GM13977 (cell line): ENCODE data around the gene ITPR2.

Experiments used
- DNase-seq: peaks from one replicate; pipeline ENCODE4 v3.0.0; 2012; ENCODE audit warnings: low spot score
- in situ Hi-C: fragments of 300-500 bp; cut with MboI; formaldehyde crosslinking; loops from one replicate; pipeline ENCODE4 v1.12.0; 2022; ENCODE audit warnings: low sequenced_read_pairs, low pct_unique_long_range_greater_than_20kb, mixed read lengths, inconsistent platforms; ENCODE audit not compliant: unreplicated experiment
- TF ChIP-seq, protein P1 (sequence below): IDR thresholded peaks from 2 replicates; pipeline ENCODE4 v1.5.1; 2012; ENCODE audit warnings: mild to moderate bottlenecking, control low read depth; ENCODE audit not compliant: insufficient read depth; ENCODE audit errors: extremely low read depth, missing control alignments

The ITPR2 gene

DNA sequence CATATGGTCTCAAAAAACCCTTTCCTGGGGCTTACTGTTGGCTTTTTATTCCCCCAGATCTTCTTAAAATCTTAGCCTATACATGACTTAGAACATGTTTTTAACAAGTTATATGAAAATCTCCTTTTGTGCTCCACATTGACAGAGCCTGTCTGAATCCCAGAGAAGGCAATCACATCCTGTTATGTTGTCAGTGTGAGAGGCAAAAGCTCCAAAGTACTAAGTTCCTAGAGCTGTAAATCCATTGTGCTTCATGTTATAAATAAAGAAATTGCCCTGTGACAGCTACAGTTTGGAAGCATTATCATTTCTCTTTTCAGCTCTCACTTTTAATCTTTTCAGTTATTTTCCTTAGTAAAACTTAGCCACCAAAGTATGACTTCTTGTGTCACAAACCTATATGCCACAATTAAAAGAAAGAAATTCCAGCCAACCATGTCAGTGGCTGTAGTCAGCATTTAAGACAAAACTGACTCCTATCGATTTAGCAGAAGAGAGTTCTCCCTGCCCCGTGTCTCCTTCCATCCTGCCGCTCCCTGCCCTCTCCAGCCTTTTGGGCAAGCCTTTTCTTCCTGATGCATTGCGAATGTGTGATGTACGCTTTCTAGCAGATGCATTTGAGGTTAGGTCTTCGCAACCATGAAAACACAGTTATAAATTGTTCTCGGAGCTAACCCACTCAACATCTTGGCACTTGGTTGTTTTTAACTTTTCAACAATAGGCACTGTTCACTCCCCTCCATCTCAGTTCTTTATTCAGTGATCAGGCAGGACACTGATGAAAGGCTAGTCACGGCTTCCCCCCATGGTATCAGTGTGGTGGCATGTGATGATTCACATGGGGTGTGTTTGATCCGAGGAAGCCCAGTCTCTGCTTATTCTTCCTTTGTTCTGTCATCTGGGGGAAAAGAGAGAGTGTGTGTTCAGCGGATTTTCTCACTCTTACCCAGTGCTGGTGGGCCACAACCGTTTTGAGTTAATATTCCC, 494.1 kb downstream of the ITPR2 start:
- TF ChIP-seq, protein P1, sequence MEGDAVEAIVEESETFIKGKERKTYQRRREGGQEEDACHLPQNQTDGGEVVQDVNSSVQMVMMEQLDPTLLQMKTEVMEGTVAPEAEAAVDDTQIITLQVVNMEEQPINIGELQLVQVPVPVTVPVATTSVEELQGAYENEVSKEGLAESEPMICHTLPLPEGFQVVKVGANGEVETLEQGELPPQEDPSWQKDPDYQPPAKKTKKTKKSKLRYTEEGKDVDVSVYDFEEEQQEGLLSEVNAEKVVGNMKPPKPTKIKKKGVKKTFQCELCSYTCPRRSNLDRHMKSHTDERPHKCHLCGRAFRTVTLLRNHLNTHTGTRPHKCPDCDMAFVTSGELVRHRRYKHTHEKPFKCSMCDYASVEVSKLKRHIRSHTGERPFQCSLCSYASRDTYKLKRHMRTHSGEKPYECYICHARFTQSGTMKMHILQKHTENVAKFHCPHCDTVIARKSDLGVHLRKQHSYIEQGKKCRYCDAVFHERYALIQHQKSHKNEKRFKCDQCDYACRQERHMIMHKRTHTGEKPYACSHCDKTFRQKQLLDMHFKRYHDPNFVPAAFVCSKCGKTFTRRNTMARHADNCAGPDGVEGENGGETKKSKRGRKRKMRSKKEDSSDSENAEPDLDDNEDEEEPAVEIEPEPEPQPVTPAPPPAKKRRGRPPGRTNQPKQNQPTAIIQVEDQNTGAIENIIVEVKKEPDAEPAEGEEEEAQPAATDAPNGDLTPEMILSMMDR = no peak
- in situ Hi-C loops = no loop called here
- DNase-seq = no peak

DNA sequence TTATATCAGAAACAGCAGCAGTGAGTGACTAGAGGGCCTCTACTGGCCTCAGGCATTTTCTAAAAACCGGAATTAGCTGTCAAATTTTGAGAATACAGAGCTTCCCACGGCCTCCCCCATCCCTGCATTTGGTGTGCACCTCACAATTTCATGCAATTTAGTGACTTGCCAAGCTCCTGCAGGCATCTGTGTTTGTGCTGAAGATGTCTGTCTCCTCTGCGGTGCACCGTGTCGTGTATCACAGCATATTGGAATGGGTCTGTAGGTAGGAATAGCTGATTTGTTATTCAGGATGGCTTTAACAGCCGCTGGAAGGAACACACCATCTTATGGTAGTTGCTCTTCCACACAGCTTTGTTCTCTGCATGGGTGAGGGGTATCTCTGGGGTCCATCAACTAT, 497.3 kb downstream of the ITPR2 start:
- no peak for DNase-seq
- in situ Hi-C loops = no loop called here
- TF ChIP-seq, protein P1 = no peak

- TF ChIP-seq, protein P1 = no peak
- no peak for DNase-seq
- in situ Hi-C loops = no loop called here
Measured at GRCh38 chr12:26334621-26335124, 498.3 kb downstream of the ITPR2 start.

- TF ChIP-seq, protein P1 = no peak
- no peak for DNase-seq
- in situ Hi-C loops = no loop called here
Measured at GRCh38 chr12:26331960-26332359, 501.0 kb downstream of the ITPR2 start.

DNA sequence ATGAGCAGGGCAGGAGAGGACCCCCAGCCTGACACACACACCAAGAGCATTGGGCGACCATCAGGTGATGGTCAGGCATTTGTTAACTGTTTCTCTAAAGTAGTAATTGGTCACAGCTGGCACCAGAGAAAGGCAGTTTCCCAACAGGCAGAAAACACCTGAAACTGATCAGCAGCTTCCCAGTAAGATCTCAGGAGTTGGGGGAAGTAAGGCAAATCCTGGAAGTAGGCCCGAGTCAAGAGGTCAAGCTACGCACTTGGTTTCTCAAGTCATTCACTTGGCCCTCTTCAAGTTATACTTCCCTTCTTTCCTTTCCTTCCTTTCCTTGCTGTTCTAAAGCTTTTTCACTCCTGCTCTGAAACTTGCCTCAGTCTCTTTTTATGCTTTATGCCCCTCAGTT, 501.9 kb downstream of the ITPR2 start:
- no peak for DNase-seq
- in situ Hi-C loops = no loop called here
- TF ChIP-seq, protein P1 = no peak

DNA sequence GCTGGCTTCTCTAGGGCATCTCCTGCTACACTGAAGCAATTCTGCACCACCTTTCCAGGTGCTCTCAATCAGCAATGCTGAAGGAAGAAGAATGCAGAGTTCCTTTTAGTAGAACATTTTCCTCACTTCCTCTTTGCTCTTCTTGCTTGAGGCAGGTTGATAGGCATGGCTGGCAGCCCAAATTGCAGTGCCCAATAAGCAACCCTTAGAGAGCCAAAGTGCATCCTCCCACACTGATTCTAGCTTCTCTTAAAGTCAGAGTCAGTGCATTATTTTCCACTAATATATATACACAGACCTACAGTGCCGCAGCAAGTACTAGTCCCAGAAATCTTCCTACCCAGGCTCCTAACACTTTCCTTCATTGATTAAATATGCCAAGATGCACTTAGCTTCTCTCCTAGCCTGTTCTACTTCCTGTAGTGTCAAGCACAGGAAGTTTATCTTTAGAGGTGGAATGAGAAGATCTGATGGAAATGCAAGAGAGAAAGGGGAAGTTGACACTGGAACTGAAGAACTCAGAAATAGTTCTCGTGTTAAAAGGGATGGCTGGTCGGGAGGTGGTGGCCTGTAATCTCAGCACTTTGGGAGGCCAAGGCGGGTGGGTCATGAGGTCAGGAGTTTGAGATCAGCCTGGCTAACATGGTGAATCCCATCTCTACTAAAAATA, 504.9 kb downstream of the ITPR2 start:
- TF ChIP-seq, protein P1 = no peak
- in situ Hi-C loops = no loop called here
- DNase-seq = no peak
